ENCODE measurements around the gene CLSTN3. TPM values are rescaled to one million over a fixed set of nuclear protein-coding genes. Genes with fewer than 3 reads are reported as not detected.

The CLSTN3 gene
- total RNA-seq, 1 donor from 2014 or later, result 134 TPM

GRCh38 chr12:7092986-7093460 is 37.1 kb upstream of the CLSTN3 start:
- no peak for TF ChIP-seq CTCF (IDR thresholded peaks at IDR 0.05; ENCODE audit: unreplicated experiment)
- Mint-ChIP-seq H3K4me1 (ENCODE audit: unreplicated experiment) (peaks cover 13% of the 10 kb centered on the region), H3K27me3 (ENCODE audit: unreplicated experiment) (peaks cover 9% of the 10 kb centered on the region), H3K9me3 (ENCODE audit: unreplicated experiment) (no peaks in the 10 kb centered on the region), H3K27ac (ENCODE audit: unreplicated experiment) (no peak overlapping the region), H3K4me3 (ENCODE audit: unreplicated experiment) (no peak overlapping the region), H3K36me3 (ENCODE audit: low read depth, unreplicated experiment) (peaks cover 3% of the 10 kb centered on the region)
- no peak for DNase-seq (ENCODE audit: low spot score)

GRCh38 chr12:7093486-7093885 is 36.7 kb upstream of the CLSTN3 start:
- H3K4me3 Mint-ChIP-seq (ENCODE audit: unreplicated experiment), result no peak overlapping the region
- peaks cover 9% of the 10 kb centered on the region for H3K27me3 Mint-ChIP-seq (ENCODE audit: unreplicated experiment)
- TF ChIP-seq CTCF (IDR thresholded peaks at IDR 0.05; ENCODE audit: unreplicated experiment), result no peak
- H3K36me3 Mint-ChIP-seq (ENCODE audit: low read depth, unreplicated experiment), result peaks cover 3% of the 10 kb centered on the region
- no peaks in the 10 kb centered on the region for H3K9me3 Mint-ChIP-seq (ENCODE audit: unreplicated experiment)
- H3K27ac Mint-ChIP-seq (ENCODE audit: unreplicated experiment), result no peak overlapping the region
- no peak for DNase-seq (ENCODE audit: low spot score)
- H3K4me1 Mint-ChIP-seq (ENCODE audit: unreplicated experiment), result peaks cover 13% of the 10 kb centered on the region

- H3K36me3 Mint-ChIP-seq (ENCODE audit: low read depth, unreplicated experiment), result peaks cover 2% of the 10 kb centered on the region
- H3K9me3 Mint-ChIP-seq (ENCODE audit: unreplicated experiment), result no peaks in the 10 kb centered on the region
- H3K4me3 Mint-ChIP-seq (ENCODE audit: unreplicated experiment), result no peak overlapping the region
- no peak overlapping the region for H3K27ac Mint-ChIP-seq (ENCODE audit: unreplicated experiment)
- no peak for DNase-seq (ENCODE audit: low spot score)
- H3K4me1 Mint-ChIP-seq (ENCODE audit: unreplicated experiment), result peaks cover 13% of the 10 kb centered on the region
- peaks cover 7% of the 10 kb centered on the region for H3K27me3 Mint-ChIP-seq (ENCODE audit: unreplicated experiment)
- TF ChIP-seq CTCF (IDR thresholded peaks at IDR 0.05; ENCODE audit: unreplicated experiment), result no peak
Measured at GRCh38 chr12:7093892-7094291, 36.3 kb upstream of the CLSTN3 start.

GRCh38 chr12:7096006-7096932 is 33.9 kb upstream of the CLSTN3 start:
- no peak for DNase-seq (ENCODE audit: low spot score)
- Mint-ChIP-seq H3K4me3 (ENCODE audit: unreplicated experiment) (no peak overlapping the region), H3K36me3 (ENCODE audit: low read depth, unreplicated experiment) (no peaks in the 10 kb centered on the region), H3K27me3 (ENCODE audit: unreplicated experiment) (no peaks in the 10 kb centered on the region), H3K9me3 (ENCODE audit: unreplicated experiment) (no peaks in the 10 kb centered on the region), H3K27ac (ENCODE audit: unreplicated experiment) (no peak overlapping the region), H3K4me1 (ENCODE audit: unreplicated experiment) (peaks cover 2% of the 10 kb centered on the region)
- TF ChIP-seq CTCF (IDR thresholded peaks at IDR 0.05; ENCODE audit: unreplicated experiment), result no peak

- Mint-ChIP-seq H3K27ac (ENCODE audit: unreplicated experiment) (no peak overlapping the region), H3K4me1 (ENCODE audit: unreplicated experiment) (peaks cover 2% of the 10 kb centered on the region), H3K4me3 (ENCODE audit: unreplicated experiment) (no peak overlapping the region), H3K9me3 (ENCODE audit: unreplicated experiment) (no peaks in the 10 kb centered on the region), H3K36me3 (ENCODE audit: low read depth, unreplicated experiment) (peaks cover 3% of the 10 kb centered on the region), H3K27me3 (ENCODE audit: unreplicated experiment) (peaks cover under 1% of the 10 kb centered on the region)
- TF ChIP-seq CTCF (IDR thresholded peaks at IDR 0.05; ENCODE audit: unreplicated experiment), result no peak
- no peak for DNase-seq (ENCODE audit: low spot score)
Measured at GRCh38 chr12:7096979-7097378, 33.2 kb upstream of the CLSTN3 start.
